Measurements from ENCODE around the gene MFAP3.

The MFAP3 gene

DNA sequence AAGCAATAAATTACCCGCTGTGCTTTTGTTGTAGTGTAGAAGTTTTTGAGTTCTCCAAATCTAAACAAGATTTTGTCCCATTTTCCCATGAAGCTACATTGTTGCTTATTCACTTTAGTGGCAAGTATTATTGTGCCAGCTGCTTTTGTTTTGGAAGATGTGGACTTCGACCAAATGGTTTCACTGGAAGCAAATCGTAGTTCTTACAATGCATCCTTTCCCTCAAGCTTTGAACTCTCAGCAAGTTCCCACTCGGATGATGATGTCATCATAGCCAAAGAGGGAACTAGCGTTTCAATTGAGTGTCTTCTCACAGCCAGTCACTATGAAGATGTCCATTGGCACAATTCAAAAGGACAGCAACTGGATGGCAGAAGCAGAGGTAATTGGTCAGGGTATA, 10.9 kb downstream of the MFAP3 start:
- Histone ChIP-seq H3K4me1 (ENCODE audit: control insufficient read depth in 1 of 2, insufficient read depth in 1 of 2, low read depth in 1 of 2, low read length in 1 of 2) (peaks cover 7 to 8% of the 10 kb centered on the region in 2 experiments), H3K4me3 (ENCODE audit: low read depth in 1 of 2, low read length in 1 of 2) (no peak overlapping the region), H3K36me3 (peaks cover 45% of the 10 kb centered on the region), H3K9me3 (no peaks in the 10 kb centered on the region), H3K27me3 (no peaks in the 10 kb centered on the region), H3K27ac (peak overlapping the region; percentile 51)
- TF ChIP-seq, protein P1, sequence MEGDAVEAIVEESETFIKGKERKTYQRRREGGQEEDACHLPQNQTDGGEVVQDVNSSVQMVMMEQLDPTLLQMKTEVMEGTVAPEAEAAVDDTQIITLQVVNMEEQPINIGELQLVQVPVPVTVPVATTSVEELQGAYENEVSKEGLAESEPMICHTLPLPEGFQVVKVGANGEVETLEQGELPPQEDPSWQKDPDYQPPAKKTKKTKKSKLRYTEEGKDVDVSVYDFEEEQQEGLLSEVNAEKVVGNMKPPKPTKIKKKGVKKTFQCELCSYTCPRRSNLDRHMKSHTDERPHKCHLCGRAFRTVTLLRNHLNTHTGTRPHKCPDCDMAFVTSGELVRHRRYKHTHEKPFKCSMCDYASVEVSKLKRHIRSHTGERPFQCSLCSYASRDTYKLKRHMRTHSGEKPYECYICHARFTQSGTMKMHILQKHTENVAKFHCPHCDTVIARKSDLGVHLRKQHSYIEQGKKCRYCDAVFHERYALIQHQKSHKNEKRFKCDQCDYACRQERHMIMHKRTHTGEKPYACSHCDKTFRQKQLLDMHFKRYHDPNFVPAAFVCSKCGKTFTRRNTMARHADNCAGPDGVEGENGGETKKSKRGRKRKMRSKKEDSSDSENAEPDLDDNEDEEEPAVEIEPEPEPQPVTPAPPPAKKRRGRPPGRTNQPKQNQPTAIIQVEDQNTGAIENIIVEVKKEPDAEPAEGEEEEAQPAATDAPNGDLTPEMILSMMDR (IDR thresholded peaks at IDR 0.05) = no peak

DNA sequence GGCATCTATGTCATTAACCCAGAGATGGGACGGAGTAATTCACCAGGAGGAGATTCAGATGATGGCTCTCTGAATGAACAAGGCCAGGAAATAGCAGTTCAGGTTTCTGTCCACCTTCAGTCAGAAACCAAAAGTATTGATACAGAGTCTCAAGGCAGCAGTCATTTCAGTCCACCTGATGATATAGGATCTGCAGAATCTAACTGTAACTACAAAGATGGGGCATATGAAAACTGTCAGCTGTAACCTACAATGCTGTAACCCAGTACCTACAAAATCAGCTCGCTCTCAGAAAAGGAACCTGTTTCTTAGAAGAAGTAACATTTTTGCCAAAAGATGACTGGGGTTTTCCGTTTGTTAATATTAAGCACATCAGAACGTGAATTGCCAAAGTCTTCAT, 14.7 kb downstream of the MFAP3 start:
- Histone ChIP-seq H3K4me3 (ENCODE audit: low read depth in 1 of 2, low read length in 1 of 2) (no peak overlapping the region), H3K27me3 (no peaks in the 10 kb centered on the region), H3K36me3 (peaks cover 63% of the 10 kb centered on the region), H3K9me3 (no peaks in the 10 kb centered on the region), H3K4me1 (ENCODE audit: control insufficient read depth in 1 of 2, insufficient read depth in 1 of 2, low read depth in 1 of 2, low read length in 1 of 2) (peaks cover 0 to 7% of the 10 kb centered on the region in 2 experiments), H3K27ac (no peak overlapping the region)
- TF ChIP-seq, protein P1 (IDR thresholded peaks at IDR 0.05) = no peak

DNA sequence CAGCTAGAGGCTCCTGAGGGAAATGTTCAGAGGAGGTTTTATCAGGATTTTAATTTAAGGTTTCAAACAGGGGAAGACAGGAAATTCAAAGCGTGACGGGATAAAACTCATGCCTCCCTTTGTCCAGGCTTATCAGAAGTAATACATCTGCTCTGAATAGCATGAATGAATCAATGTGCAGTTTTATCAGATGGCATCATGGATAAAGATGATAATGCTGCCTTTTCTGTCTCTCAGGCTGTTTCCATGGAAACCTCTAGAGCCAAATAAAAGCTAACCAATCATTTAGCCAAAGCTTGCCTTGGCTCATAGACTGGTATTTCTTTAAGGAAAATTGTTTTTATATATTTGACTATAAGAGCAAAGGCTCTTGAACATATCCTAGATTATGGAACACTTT, 16.4 kb downstream of the MFAP3 start:
- Histone ChIP-seq H3K4me3 (ENCODE audit: low read depth in 1 of 2, low read length in 1 of 2) (no peak overlapping the region), H3K36me3 (peaks cover 60% of the 10 kb centered on the region)

DNA sequence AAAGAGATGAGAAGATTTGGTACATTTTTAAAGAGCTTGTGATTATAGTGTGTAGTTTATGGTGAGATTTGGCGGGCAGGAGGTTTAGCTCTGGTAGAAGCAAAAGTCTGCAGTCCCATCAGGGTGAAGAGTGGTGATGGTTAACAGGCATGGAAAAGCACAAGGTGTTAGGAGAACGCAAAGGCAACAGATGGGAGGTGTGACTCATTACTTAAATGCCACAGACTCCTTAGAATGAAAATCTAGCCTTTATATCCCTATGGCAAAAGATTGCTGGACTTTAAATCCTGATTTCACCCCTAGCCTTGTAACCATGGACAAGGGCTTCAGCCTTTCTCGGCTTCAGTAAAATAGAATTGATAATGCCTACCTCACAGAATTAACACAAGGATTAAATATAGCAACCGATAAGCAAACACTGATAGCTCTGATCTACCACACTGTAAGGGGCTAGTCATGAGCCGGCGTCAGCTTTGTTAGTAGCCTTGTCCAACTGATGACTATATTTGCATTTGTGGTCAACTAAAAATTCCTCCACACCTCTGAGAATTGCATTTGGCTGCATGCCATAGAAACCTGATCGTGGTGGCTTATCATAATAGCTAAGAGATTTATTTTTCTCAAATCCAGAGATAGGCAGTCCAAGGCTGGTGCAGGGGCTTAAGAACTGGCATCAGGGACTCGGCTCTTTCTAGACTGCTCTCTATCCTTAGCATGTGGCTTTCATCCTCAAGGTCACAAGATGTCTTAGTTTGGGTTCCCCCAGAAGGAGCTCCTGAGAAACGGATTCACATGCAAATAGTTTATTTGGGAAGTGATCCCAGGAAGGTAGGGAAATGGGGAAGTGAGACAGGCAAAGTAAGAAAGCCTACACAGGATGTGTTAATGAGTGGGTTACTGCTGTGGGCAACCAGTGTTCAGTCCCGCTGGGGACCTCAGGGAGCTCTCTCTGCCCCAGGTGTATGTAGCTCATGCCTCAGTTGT, 19.6 kb downstream of the MFAP3 start:
- TF ChIP-seq, protein P1 (IDR thresholded peaks at IDR 0.05) = no peak
- H3K27me3 ChIP-seq = no peaks in the 10 kb centered on the region
- H3K9me3 ChIP-seq = no peaks in the 10 kb centered on the region
- peaks cover 41% of the 10 kb centered on the region for H3K36me3 ChIP-seq
- no peak overlapping the region for H3K4me3 ChIP-seq (ENCODE audit: low read depth in 1 of 2, low read length in 1 of 2)
- no peaks in the 10 kb centered on the region for H3K4me1 ChIP-seq (ENCODE audit: control insufficient read depth in 1 of 2, insufficient read depth in 1 of 2, low read depth in 1 of 2, low read length in 1 of 2)
- no peak overlapping the region for H3K27ac ChIP-seq

More for the DNA sequence above, 16.4 kb downstream of the MFAP3 start:
- Histone ChIP-seq H3K9me3 (no peaks in the 10 kb centered on the region), H3K27me3 (no peaks in the 10 kb centered on the region), H3K27ac (no peak overlapping the region), H3K4me1 (ENCODE audit: control insufficient read depth in 1 of 2, insufficient read depth in 1 of 2, low read depth in 1 of 2, low read length in 1 of 2) (no peaks in the 10 kb centered on the region)
- TF ChIP-seq, protein P1 (IDR thresholded peaks at IDR 0.05) = no peak

DNA sequence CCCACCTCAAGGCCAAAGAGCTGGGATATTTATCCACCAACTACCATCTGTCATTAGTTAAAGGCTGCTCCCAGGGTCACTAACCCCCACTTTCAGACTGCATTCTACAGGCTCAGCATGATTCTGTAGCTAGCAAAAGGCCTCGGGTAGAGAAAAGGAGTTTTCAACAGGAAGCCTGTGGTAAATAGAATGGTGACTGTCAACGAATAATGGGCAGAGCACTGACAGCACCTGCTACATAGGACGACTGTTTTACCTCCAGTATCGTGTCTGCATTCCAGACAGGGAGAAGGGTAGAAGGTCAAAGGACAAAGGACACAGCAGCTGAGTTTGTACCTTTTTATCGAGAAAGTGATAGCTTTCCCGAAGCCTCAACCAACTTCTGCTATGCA, 20.3 kb downstream of the MFAP3 start:
- Histone ChIP-seq H3K36me3 (peaks cover 34% of the 10 kb centered on the region), H3K27ac (no peak overlapping the region), H3K9me3 (no peaks in the 10 kb centered on the region), H3K4me3 (ENCODE audit: low read depth in 1 of 2, low read length in 1 of 2) (no peak overlapping the region), H3K4me1 (ENCODE audit: control insufficient read depth in 1 of 2, insufficient read depth in 1 of 2, low read depth in 1 of 2, low read length in 1 of 2) (no peaks in the 10 kb centered on the region), H3K27me3 (no peaks in the 10 kb centered on the region)
- TF ChIP-seq, protein P1 (IDR thresholded peaks at IDR 0.05) = no peak
